ENCODE data around the gene DISP2. TPM values are rescaled to one million over a fixed set of nuclear protein-coding genes. Genes with fewer than 3 reads are reported as not detected.

The DISP2 gene
- total and polyA plus RNA-seq, 9 of the 15 experiments (the other 6 are each of a cell fraction or from before 2014, with no cell fraction given): 0.06 to 0.89 (median 0.15) TPM; not detected in 1

DNA sequence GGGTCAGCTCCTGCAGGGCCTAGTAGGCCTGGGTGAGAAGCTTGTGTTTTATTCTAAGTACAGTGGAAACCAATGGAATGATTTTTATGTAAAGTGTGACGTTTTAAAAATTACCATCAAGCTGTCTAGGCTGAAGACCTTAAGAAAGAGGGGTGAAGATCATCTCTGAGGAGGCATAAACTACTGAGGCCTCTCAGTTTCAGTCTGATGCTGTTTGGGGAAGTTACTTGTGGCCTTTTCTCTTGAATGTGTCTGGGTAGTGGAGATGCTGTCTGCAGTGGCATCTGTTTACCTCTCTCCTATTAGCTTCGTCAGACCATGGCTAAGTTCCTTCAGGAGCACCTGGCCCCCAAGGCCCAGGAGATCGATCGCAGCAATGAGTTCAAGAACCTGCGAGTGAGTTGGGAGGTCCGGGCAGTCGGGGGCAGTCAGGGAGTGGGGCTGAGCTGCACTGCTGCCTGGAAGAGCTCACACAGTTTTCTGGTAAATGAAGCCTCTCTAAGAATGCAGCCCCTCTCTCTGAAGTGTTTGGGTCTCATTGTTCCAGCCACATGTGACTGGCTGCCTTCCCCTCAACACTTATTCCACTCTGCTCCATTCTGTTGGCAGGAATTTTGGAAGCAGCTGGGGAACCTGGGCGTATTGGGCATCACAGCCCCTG is 49.4 kb downstream of the DISP2 start:
- DNase-seq (ENCODE audit: extremely low read depth in 1 of 4, low spot score in 3 of 4): no peak
- H3K4me2 ChIP-seq (ENCODE audit: insufficient read depth, low read length): no peak overlapping the region
- peaks cover 0 to 8% of the 10 kb centered on the region in 2 experiments; a peak in 1 of 5 replicates for H3K4me1 ChIP-seq (replicated peaks in 1 of 2; ENCODE audit: control insufficient read depth in 2 of 2, insufficient read depth in 2 of 2, low read length in 2 of 2)
- H3K36me3 ChIP-seq (ENCODE audit: control insufficient read depth, insufficient read depth, low read length): 0 out of 3 replicates have a peak, but pooled peaks cover 3% of the 10 kb centered on the region
- H3K9ac ChIP-seq (ENCODE audit: insufficient read depth in 1 of 2, low read depth in 2 of 2, low read length in 2 of 2): no peak overlapping the region
- in situ Hi-C loops (cut with MboI): no loop called here
- intact Hi-C loops (cut with micrococcal nuclease): no loop called here
- no peaks in the 10 kb centered on the region for H4K20me1 ChIP-seq (replicated peaks; ENCODE audit: control insufficient read depth, insufficient read depth, low read length)
- FAIRE-seq: no peak
- 47% methylated on average over 8 of the region's 8 CpGs for WGBS (ENCODE audit: insufficient coverage, low coverage, missing lambda C conversion rate)
- H3K27ac ChIP-seq (ENCODE audit: extremely low read depth, low read depth, low read length): no peak overlapping the region
- H3K27me3 ChIP-seq (ENCODE audit: control insufficient read depth in 2 of 2, insufficient read depth in 2 of 2, low read length in 2 of 2): no peaks in the 10 kb centered on the region
- H3K4me3 ChIP-seq: no peak overlapping the region
- ChIA-PET CTCF (ENCODE audit: low intra/inter-chr PET ratio) (no interaction called here), POLR2A (interaction anchor here (1.0 to 2.9 kb wide), 2 partner anchors 10 kb away, joined by 3 to 11 read pairs; no protein-coding TSS in a partner anchor)
- ATAC-seq: no peak
- H2AFZ ChIP-seq (ENCODE audit: low read depth, low read length): no peak overlapping the region
- BruUV-seq (replicated peaks): no TSS peak
- H3K9me1 ChIP-seq (ENCODE audit: control insufficient read depth, insufficient read depth, low read length): no peaks in the 10 kb centered on the region
- H3K9me3 ChIP-seq (replicated peaks; ENCODE audit: control insufficient read depth, insufficient read depth, low read depth, low read length): no peaks in the 10 kb centered on the region
- H3K79me2 ChIP-seq (ENCODE audit: control insufficient read depth, insufficient read depth, low read length): no peaks in the 10 kb centered on the region
- TF ChIP-seq KLF16 (IDR thresholded peaks at IDR 0.05): no peak
- no peak for TF ChIP-seq ZC3H4 (CRISPR knock-in tag; IDR thresholded peaks at IDR 0.05; ENCODE audit: borderline replicate concordance)
- TF ChIP-seq, protein P1, sequence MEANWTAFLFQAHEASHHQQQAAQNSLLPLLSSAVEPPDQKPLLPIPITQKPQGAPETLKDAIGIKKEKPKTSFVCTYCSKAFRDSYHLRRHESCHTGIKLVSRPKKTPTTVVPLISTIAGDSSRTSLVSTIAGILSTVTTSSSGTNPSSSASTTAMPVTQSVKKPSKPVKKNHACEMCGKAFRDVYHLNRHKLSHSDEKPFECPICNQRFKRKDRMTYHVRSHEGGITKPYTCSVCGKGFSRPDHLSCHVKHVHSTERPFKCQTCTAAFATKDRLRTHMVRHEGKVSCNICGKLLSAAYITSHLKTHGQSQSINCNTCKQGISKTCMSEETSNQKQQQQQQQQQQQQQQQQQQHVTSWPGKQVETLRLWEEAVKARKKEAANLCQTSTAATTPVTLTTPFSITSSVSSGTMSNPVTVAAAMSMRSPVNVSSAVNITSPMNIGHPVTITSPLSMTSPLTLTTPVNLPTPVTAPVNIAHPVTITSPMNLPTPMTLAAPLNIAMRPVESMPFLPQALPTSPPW (CRISPR knock-in tag; IDR thresholded peaks at IDR 0.05): no peak
- TF ChIP-seq, protein P2, sequence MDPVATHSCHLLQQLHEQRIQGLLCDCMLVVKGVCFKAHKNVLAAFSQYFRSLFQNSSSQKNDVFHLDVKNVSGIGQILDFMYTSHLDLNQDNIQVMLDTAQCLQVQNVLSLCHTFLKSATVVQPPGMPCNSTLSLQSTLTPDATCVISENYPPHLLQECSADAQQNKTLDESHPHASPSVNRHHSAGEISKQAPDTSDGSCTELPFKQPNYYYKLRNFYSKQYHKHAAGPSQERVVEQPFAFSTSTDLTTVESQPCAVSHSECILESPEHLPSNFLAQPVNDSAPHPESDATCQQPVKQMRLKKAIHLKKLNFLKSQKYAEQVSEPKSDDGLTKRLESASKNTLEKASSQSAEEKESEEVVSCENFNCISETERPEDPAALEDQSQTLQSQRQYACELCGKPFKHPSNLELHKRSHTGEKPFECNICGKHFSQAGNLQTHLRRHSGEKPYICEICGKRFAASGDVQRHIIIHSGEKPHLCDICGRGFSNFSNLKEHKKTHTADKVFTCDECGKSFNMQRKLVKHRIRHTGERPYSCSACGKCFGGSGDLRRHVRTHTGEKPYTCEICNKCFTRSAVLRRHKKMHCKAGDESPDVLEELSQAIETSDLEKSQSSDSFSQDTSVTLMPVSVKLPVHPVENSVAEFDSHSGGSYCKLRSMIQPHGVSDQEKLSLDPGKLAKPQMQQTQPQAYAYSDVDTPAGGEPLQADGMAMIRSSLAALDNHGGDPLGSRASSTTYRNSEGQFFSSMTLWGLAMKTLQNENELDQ (CRISPR knock-in tag; IDR thresholded peaks at IDR 0.05; ENCODE audit: borderline replicate concordance): no peak
- no peak for TF ChIP-seq HOXB6 (CRISPR knock-in tag; IDR thresholded peaks at IDR 0.05; ENCODE audit: borderline replicate concordance)
- TF ChIP-seq ZNF644 (tag; IDR thresholded peaks at IDR 0.05; ENCODE audit: low read depth): no peak
- no peak for TF ChIP-seq TBL1XR1 (IDR thresholded peaks at IDR 0.05; ENCODE audit: low read length in 2 of 2)
- no peak for TF ChIP-seq ZNF274 (IDR thresholded peaks at IDR 0.05; ENCODE audit: borderline replicate concordance, low read depth, low read length)
- TF ChIP-seq ZNF408 (CRISPR knock-in tag; IDR thresholded peaks at IDR 0.05; ENCODE audit: low read depth): no peak
- TF ChIP-seq, protein P3, sequence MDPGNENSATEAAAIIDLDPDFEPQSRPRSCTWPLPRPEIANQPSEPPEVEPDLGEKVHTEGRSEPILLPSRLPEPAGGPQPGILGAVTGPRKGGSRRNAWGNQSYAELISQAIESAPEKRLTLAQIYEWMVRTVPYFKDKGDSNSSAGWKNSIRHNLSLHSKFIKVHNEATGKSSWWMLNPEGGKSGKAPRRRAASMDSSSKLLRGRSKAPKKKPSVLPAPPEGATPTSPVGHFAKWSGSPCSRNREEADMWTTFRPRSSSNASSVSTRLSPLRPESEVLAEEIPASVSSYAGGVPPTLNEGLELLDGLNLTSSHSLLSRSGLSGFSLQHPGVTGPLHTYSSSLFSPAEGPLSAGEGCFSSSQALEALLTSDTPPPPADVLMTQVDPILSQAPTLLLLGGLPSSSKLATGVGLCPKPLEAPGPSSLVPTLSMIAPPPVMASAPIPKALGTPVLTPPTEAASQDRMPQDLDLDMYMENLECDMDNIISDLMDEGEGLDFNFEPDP (CRISPR knock-in tag; IDR thresholded peaks at IDR 0.05): no peak
- TF ChIP-seq NFATC3 (IDR thresholded peaks at IDR 0.05): no peak
- TF ChIP-seq SMAD1 (IDR thresholded peaks at IDR 0.05; ENCODE audit: low read depth, low read length, partially characterized antibody): no peak
- TF ChIP-seq BRD9 (IDR thresholded peaks at IDR 0.05; ENCODE audit: low read depth, partially characterized antibody): no peak
- TF ChIP-seq, protein P4, sequence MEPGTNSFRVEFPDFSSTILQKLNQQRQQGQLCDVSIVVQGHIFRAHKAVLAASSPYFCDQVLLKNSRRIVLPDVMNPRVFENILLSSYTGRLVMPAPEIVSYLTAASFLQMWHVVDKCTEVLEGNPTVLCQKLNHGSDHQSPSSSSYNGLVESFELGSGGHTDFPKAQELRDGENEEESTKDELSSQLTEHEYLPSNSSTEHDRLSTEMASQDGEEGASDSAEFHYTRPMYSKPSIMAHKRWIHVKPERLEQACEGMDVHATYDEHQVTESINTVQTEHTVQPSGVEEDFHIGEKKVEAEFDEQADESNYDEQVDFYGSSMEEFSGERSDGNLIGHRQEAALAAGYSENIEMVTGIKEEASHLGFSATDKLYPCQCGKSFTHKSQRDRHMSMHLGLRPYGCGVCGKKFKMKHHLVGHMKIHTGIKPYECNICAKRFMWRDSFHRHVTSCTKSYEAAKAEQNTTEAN (CRISPR knock-in tag; IDR thresholded peaks at IDR 0.05): no peak
- TF ChIP-seq ZNF224 (CRISPR knock-in tag; IDR thresholded peaks at IDR 0.05): no peak
- TF ChIP-seq MED1 (CRISPR knock-in tag; IDR thresholded peaks at IDR 0.05; ENCODE audit: borderline replicate concordance): no peak
- no peak for TF ChIP-seq ARNT (IDR thresholded peaks at IDR 0.05)

Data from K562 (cell line).